HG03064 (cell line): ENCODE data around the gene DEPDC4.

Experiments
- ATAC-seq: cut with Tn5 transposase; IDR thresholded peaks from one replicate; pipeline ENCODE4 v1.9.1; 2021; ENCODE audit warnings: low read depth; ENCODE audit not compliant: unreplicated experiment

Gene DEPDC4

GRCh38 chr12:100219328-100220109 lies 47.4 kb downstream of the DEPDC4 start:
- no peak for ATAC-seq

- ATAC-seq: no peak
Measured at GRCh38 chr12:100216337-100216736, 50.5 kb downstream of the DEPDC4 start.

- ATAC-seq: no peak
Measured at GRCh38 chr12:100215209-100215608, 51.7 kb downstream of the DEPDC4 start.

GRCh38 chr12:100214518-100214917 lies 52.4 kb downstream of the DEPDC4 start:
- no peak for ATAC-seq

GRCh38 chr12:100213016-100213891 lies 53.6 kb downstream of the DEPDC4 start:
- no peak for ATAC-seq

GRCh38 chr12:100211698-100212097 lies 55.2 kb downstream of the DEPDC4 start:
- ATAC-seq: no peak

GRCh38 chr12:100208834-100209233 lies 58.0 kb downstream of the DEPDC4 start:
- no peak for ATAC-seq

GRCh38 chr12:100207311-100207710 lies 59.6 kb downstream of the DEPDC4 start:
- no peak for ATAC-seq

- ATAC-seq: no peak
Measured at GRCh38 chr12:100201604-100202423, 65.1 kb downstream of the DEPDC4 start.

- peak; percentile 91 for ATAC-seq
Measured at GRCh38 chr12:100200463-100201181, 66.3 kb downstream of the DEPDC4 start, which contains the start of gene ACTR6. TSS of gene ACTR6 (plus strand) at chr12:100200815. CDS start at chr12:100200852, 37 bp downstream.

GRCh38 chr12:100199347-100200149 lies 67.3 kb downstream of the DEPDC4 start:
- peak; percentile 73 for ATAC-seq

- ATAC-seq: no peak
Measured at GRCh38 chr12:100199023-100199346, 67.9 kb downstream of the DEPDC4 start.

GRCh38 chr12:100197486-100197885 lies 69.4 kb downstream of the DEPDC4 start:
- ATAC-seq: no peak

GRCh38 chr12:100193085-100193484 lies 73.8 kb downstream of the DEPDC4 start:
- no peak for ATAC-seq
